HG03354 (cell line): ENCODE measurements around the gene SH3BP2.

Source experiments
- ATAC-seq: cut with Tn5 transposase; IDR thresholded peaks from one replicate; pipeline ENCODE4 v1.9.1; 2021; ENCODE audit warnings: mild to moderate bottlenecking; ENCODE audit not compliant: unreplicated experiment, poor library complexity, severe bottlenecking

Gene SH3BP2

DNA sequence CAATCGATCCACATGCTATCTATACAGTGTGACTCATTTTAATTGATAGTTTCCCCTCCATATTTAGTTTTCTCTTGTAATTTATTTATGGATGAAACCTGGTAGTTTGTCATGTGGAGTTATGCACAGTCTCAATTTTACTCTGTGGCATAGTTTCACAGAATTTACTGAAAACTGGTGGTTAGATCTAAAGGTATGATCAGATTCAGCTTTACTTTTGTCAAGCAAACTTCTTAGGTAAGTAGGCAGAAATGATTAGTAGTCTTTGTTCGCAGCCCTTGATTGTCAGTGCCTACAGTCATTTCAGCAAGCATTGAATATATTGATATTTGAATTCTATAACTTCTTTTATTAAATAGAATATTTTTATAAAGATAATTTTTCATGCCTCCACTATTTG, 53.3 kb downstream of the SH3BP2 start:
- ATAC-seq, result no peak

DNA sequence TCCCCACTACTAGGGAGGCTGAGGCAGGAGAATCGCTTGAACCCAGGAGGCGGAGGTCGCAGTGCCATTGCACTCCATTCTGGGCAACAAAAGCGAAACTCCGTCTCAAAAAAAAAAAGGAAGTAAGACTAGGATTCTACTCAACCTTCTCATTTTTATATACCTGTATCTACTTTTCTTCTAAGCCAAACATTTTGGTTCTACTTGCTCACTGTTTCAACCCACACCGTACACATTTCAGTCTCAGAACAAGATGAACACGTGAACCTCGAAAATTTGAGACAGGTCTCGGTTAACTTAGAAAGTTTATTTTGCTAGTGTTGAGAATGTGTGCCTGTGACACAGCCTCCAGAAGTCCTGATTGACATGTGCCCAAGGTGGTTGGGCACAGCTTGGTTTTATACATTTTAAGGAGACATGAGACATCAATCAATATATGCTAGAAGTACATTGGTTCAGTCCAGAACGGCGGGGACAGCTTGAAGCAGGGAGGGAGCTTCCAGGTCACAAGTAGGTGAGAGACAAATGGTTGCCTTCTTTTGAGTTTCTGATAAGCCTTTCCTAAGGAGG, 54.5 kb downstream of the SH3BP2 start:
- no peak for ATAC-seq

DNA sequence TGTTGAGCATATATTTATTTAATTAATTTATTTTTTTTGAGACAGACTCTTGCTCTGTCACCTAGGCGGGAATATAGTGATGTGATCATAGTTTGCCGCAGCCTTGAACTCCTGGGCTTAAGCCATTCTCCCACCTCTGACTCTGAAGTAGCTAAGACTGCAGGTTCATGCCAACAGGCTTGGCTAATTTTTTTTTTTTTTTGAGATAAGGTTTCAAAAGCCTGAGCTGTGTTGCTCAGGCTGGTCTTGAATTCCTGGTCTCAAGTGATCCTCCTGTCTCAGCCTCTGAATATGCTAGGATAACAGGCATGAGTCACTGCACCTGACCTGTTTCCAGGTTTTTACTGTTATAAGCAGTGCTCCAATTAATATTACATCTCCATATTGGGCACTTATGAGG, 55.6 kb downstream of the SH3BP2 start:
- ATAC-seq, result no peak

DNA sequence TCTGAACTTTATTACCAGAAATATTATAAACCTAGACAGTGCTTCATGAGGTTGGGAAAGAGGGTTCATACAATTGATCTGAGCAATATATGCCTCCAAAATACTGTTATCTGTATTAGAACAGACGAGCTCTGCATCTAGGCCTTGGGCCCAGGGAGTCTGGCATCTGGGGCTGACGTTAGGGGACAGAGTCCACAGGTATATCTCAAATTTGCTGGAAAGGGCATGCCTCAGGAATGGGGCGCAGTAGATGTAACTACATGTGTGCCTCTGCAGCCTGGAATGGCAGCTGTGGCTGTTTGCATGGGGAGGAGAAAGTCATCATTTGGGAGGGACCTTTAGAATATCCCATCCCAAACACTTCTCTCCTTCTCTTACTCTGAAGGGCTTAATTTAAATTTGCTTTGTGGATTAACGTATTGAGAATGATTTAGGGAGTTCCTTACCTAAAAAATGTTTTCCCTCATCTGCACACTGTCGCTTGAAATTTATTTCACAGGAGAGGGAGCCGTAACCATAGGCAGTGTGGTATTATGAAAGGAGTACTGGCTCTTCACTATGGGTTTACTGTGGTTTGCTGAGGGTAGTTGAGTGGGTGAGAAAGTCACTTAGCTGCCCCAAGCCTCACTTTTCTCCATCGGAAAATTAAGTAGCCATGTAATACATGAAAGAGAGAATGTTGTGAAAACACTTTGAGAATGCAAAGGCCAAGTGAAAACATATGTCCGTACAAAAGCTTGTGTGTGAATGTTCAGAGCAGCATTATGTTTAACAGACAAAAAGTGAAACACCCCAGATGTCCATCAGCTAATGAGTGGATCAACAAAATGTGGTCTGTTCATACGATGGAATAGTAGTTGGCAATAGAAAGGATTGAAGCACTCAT, 56.6 kb downstream of the SH3BP2 start:
- no peak for ATAC-seq

DNA sequence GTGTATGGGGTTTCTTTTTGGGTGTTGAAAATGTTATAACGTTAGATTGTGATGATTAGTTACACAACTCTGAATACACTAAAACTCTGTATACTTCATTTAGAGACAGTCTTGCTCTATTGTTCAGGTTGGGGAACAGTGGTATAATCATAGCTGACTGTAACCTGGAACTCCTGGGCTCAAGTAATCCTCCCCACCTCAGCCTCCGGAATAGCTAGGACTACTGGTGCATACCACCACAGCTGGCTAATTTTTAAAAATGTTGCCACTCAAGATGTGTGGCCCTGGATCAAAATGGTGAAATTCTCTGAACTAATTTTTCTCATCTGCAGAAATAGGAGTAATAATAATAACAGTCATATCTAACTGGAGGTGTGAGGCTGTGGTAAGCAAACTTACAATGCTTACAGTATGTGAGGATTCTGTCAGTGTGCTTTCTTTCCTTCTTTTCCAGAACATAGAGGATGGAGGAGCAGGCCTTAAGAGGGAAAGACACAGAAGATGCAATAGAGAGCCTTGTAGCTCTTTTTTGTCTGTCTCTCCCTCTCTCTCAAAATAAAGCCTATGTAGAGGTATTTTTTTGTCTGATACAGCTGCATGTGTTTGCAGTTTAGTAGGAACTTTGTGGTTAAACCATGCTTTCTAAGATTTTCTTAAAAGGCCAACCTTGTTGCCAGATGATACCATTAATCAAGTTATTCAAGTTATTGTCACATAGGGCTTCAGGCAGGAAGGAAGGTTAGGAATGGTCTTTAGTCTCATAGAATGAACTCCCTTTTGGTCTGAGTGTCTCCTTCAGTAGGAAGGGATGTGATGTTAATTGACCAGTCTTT, 58.3 kb downstream of the SH3BP2 start:
- no peak for ATAC-seq

DNA sequence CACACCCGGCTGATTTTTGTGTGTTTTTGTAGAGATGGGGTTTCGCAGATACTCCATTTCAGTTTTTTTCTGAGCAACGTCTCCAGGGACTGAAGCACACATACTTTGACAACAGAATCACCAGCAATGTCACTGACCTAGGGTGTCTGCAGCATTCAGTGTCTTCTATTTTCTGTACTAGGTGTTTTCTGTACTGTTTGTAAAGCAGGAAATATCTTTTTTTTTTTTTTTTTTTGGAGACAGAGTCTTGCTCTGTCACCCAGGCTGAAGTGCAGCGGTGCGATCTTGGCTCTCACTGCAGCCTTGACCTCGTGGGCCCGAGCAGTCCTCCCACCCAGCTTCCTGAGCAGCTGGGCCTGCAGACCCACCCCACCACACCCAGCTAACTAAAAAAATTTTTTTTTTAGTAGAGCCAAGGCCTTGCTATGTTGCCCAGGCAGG, 59.6 kb downstream of the SH3BP2 start:
- peak; percentile 70 for ATAC-seq

DNA sequence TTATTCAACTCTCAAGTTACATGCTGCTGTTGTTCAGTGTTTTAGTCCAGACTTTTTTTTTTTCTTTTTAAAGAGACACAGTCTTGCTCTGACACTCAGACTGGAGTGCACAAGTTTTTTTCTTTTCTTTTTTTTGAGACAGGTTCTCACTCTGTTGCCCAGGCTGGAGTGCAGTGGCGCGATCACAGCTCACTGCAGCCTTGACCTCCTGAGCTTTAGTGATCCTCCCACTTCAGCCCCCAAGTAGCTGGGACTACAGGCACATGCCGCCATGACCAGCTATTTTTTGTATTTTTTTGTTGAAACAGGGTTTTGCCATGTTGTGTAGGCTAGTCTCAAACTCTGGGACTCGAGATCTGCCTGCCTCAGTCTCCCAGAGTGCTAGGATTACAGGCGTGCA, 62.7 kb downstream of the SH3BP2 start:
- ATAC-seq, result no peak

DNA sequence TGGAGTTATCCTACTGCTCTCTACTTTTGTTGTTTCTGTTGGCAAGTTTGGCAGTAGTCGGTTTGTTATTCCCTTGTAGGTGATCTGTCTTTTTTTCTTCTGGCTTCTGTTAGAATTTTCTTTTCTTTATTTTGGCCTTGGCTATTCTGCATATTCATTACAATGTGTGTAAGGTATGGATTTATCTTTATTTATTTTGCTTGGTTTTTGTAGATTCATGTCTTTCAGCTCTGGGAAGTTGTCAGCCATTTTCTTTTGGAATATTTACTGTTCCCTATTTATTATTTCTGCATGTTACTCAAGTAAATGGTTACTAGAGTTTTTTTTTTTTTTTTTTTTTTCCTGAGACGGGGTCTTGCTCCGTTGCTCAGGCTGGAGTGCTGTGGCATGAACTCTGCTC, 63.4 kb downstream of the SH3BP2 start:
- no peak for ATAC-seq

DNA sequence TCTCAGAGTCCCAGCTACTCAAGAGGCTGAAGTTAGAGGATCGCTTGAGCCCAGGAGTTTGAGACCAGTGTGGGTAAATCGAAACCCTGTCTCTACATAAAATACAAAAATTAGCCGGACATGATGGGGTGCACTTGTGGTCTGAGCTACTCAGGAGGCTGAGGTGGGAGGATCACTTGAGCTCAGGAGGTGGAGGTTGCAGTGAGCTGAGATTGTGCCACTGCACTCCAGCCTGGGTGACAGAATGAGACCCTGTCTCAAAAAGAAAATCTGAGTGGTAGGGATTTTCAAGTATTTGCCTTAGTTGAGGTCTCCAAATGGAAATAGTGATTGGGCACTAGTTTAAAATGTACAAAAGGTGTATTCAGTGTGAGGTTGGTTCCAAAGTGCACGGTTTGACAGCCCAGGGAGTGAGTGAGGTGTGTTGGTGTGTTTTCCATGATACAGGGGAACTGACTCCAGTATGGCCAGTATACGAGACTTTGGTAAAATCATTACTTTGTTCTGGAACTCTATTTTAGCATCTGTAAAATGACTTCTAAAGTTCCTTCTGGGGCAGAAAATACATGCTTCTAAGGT, 64.6 kb downstream of the SH3BP2 start:
- no peak for ATAC-seq

DNA sequence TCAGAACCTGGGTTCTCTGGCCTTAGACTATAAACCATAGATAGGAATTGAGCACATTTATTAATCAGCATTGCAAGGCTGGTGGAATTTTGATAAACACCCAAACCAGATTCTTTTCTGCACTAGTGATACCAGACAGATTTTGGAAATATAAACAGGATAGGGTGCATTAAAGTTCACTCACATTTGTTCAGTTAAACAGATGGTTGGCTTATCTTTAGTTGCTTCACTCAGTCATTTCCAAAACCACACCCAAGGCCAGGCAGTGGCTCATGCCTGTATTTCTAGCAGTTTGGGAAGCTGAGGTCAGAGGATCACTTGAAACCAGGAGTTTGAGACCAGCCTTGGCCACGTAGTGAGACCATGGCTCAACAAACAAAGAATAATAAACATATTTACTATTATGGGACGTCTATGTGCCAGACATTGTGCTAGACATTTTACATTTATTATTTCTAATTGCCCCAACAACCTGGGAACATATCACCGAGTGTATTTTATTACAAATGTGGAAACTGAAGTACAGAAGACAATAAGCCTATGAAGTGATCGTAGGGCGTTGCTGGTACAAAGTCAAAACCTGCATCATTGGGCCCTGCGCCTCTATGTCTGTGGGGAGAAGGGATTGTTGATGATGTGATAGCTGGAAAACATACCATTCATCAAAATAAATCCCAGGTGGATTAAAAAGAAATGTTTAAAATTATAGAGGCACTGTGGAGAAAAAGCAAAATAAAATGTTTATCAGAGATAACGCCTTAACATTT, 65.7 kb downstream of the SH3BP2 start:
- no peak for ATAC-seq

DNA sequence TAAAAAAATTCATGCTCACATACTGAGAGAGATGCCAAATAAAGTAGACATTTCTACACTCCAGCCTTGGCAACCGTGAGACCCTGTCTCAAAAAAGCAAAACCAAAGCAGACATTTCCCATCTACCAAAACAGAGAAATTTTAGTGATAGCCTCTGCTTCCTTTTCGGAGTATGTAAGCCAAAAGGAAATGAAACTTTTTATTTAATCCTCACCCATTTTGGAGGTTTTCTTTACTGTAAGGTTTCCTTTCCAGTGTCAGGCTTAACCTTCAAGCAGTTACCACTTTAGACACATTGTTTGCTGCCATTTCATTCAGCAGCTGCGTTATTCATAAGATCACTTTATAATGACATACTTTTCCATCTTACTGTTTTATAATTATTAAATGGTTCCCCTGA, 66.6 kb downstream of the SH3BP2 start:
- ATAC-seq, result no peak

DNA sequence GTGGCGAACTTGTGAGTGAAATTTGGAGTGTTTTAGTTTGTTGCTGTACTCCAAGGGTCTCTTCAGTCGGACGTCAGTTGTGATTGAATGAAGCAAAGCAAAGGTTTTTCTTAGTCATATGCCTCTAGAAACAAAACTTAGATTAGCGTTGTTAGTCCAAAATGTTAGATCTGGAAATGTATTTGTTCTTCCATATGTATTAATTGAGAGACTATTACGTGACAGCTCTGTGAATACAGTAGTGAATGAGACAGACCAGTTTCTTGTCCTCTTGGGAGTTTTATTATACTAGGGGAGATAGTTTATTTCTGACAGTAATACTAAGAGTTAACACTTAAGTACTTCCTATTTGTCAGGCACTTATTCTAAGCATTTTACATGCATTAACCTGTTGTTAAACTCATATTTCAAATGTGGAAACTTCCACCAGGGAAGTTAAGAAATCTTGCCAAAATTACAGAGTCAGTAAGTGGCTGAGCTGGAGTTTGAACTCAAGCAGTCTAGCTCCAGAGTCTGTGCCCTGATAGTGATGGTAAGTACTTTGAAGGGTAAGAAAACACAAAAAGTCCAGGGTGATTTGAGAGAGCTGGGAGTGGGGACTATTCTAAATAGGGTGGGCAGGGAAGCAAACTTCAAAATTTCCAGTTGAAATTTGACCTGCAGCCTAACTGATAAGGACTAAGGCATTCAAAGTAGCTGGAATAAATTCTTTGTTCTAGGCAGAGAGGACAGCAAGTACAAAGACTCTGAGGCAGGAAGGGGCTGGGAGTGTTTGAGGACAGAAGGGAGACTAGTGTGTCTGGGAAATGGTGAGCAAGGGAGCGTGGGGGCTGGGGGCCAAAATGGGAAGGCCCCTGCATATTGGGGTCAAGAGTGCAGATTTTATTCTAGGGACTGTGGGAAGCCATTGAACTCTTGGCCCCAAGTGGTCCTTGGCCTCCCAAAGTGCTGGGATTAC, 67.8 kb downstream of the SH3BP2 start:
- no peak for ATAC-seq

DNA sequence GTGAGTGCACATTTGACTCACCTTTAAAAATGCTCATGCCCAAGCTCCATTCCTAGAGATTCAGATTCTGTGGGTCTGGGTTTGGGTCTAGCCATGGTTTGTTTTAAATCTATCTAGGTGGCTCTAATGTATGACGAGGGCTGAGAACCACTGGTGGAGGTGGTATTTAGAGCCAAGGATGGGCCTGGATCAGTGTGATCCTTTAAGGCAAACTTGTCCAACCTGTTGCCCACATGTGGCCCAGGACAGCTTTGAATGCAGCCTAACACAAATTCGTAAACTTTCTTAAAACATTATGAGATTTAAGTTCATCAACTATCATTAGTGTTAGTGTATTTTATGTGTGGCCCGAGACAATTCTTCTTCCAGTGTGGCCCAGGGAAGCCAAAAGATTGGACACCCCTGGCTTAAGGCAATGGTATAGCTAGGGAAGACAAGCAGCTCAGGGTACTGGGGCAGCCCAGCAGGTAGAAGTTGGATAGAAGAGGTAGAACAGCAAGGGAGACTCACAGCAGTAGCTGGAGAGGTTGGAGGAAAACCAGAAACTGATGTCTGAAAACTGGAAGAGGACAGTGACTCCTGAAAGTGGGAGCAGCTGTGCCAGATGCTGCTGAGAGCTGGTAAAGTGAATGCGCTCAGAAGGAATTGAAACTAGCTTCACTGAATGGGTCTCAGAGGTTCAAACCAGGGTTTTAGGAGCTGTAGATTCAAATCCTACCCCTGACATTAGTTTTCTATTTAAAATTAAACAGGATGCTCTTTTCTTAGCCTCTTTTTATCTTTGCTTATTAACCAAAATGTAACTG, 68.9 kb downstream of the SH3BP2 start:
- ATAC-seq, result no peak

DNA sequence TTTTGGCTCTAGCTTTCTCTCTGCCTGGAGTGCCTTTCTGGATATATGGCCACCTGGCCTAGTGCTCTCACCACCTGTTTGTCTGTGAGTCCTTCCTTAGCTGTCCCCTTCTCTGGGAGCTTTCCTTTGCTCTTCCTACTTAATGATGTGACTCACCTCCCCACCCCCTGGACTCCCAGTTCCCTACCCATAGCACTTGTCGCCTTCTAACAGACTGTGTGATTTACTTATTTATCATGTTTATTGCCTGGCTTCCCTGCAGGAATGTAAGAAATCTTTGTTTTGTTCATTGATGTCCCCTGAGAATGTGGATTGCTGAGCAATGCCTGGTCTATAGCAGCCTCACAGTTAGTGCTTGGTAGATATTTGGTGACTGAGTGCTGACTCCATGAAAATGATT, 69.6 kb downstream of the SH3BP2 start:
- ATAC-seq, result no peak

DNA sequence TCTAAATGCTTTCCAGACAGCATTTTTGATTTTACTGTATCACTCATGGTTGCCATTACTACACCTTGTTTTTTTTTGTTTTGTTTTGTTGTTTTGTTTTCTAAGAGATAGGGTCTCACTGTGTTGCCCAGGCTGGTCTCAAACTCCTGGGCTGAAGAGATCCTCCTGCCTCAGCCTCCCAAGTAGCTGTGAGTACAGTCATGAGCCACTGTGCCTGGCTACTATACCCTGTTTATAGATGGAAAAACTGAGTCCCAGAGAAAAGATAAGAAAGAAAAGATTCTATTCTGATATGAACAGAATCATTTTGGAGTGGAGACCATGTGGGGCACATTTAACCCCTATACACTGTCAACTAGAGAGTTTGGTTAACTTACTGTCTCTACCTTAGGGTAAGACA, 70.8 kb downstream of the SH3BP2 start:
- ATAC-seq, result no peak

DNA sequence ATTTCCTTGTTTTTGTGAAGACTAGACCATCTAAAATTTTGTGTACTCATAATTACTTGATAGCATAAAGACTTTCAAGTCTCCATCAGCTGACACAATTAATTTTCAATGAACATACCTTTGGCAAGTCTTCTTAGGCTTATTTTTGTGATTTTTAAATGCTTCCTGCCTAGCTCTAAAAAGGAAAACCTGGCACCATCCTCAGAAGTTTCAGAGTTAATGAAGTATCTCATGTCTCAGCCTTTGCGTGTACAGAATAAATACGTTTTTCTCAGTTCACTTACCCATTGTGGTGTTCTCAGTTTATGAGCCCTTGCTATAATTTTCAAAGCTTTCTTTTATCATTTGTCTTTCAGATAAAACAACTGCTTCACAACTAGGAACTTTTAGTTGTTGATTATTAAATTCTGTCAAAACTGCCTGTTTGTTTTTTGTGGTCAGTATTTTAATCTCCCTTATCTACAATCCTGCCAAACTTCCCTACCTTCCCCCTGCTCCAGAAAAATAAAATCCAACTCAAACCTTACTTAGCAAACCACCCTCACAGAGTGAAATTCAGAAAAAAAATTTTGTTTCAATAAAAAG, 72.4 kb downstream of the SH3BP2 start:
- no peak for ATAC-seq

DNA sequence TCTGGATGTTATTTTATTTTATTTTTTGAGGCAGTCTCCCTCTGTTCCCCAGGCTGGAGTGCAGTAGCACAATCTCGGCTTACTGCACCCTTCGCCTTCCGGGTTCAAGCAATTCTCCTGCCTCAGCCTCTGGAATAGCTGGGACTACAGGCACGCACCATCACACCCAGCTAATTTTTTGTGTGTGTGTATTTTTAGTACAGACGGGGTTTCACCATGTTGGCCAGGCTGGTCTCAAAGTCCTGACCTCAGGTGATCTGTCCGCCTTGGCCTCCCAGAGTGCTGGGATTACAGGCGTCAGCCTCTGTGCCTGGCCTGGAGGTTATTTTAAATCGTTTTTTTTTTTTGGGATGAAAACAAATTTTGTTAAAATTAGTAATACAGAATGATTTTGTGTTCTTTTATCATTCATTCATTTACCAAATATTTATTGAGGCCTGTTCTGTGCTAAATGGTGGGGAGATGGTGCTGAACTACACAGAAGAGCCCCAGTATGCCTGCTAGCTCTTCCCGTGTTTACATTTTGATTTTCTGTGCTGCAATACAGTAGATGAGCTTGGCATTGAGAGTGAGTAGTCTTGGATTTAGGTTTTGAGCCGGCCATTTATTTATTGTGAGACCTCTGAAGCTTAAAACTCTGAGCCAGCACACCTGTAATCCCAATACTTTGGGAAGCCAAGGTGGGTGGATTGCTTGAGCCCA, 73.4 kb downstream of the SH3BP2 start:
- no peak for ATAC-seq
